IPS-15b (cell line): ENCODE data around the gene CDK5RAP2.
"Not testable (repeated sequence)": the region's sequence is repeated elsewhere in the genome, so short reads cannot be mapped to it uniquely, and the experiment has no call there.

Source experiments
- H3K27me3 ChIP-seq: one replicate; pipeline ENCODE4 v1.6.1; 2013; ENCODE audit warnings: low read length; ENCODE audit not compliant: control insufficient read depth, insufficient read depth
- H3K36me3 ChIP-seq: one replicate; pipeline ENCODE4 v1.6.1; 2013; ENCODE audit warnings: low read length; ENCODE audit not compliant: control insufficient read depth, insufficient read depth
- H3K4me1 ChIP-seq: one replicate; pipeline ENCODE4 v1.6.1; 2013; ENCODE audit warnings: mild to moderate bottlenecking, low read length; ENCODE audit not compliant: control insufficient read depth, insufficient read depth
- H3K4me3 ChIP-seq: one replicate; pipeline ENCODE4 v1.5.1; 2013; ENCODE audit warnings: low read depth, low read length
- H3K9ac ChIP-seq: one replicate; pipeline ENCODE4 v1.6.1; 2013; ENCODE audit warnings: low read depth, mild to moderate bottlenecking, low read length
- H3K9me3 ChIP-seq: one replicate; pipeline ENCODE4 v1.6.1; 2013; ENCODE audit warnings: mild to moderate bottlenecking, low read length; ENCODE audit not compliant: control insufficient read depth, insufficient read depth

Gene CDK5RAP2

DNA sequence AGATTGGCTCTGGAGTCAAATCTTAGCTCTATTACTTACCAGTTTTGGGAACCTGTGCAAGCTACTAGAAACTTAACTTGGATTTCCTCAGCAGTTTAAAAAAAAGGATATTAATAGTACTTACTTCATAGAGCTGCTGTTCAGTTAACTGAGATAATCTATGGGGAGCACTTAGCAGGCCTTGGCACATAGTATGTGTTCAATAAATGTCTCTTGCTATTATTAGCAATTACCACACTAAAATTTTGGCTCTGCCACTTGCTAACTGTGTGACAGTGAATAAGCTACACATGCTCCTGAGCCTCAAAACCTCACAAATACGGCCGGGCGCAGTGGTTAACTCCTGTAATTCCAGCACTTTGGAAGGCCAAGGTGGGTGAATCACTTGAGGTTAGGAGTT, 55.9 kb downstream of the CDK5RAP2 start:
- peaks cover 12% of the 10 kb centered on the region for H3K4me1 ChIP-seq
- H3K9me3 ChIP-seq = no peaks in the 10 kb centered on the region
- no peak overlapping the region for H3K9ac ChIP-seq
- peaks cover 9% of the 10 kb centered on the region for H3K36me3 ChIP-seq
- H3K27me3 ChIP-seq = no peaks in the 10 kb centered on the region
- no peak overlapping the region for H3K4me3 ChIP-seq

DNA sequence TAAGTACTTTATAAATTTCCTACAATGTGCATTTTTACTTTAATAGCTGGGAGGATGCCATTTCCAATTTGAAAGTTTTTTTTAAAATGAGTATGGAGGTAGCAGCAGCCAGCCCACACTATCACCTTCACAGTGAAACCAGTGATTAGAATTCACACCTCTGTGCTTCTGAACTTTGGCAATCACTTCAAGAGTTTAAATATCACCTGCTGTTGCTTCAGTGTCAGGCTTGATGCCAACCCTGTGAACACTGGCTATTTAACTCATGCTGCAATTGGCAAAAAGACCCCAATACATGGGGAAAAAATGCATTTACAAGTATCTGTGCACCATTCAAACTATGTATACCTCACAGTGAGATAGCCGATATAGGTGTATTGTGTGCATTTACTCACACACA, 57.4 kb downstream of the CDK5RAP2 start:
- peaks cover 11% of the 10 kb centered on the region for H3K4me1 ChIP-seq
- H3K9me3 ChIP-seq = no peaks in the 10 kb centered on the region
- no peak overlapping the region for H3K4me3 ChIP-seq
- no peak overlapping the region for H3K9ac ChIP-seq
- H3K27me3 ChIP-seq = no peaks in the 10 kb centered on the region
- peaks cover 9% of the 10 kb centered on the region for H3K36me3 ChIP-seq

DNA sequence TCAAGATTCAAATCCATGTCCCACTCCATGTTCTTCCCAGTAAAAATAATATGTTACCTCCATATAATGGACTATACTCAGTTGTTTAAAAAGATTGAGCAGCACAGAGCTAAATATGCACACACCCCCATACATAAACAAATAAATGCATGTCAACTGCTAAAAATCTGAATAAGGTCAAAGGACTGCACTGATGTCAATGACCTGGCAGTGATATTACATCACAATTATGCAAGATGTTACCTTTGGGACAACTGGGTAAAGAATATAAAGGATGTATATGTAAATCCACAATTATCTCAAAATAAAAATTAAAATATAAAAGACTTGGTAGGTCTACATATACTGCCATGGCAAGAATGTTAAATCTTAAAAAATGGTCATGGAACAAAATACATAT, 57.9 kb downstream of the CDK5RAP2 start:
- no peaks in the 10 kb centered on the region for H3K9me3 ChIP-seq
- H3K36me3 ChIP-seq = peaks cover 9% of the 10 kb centered on the region
- H3K9ac ChIP-seq = no peak overlapping the region
- peaks cover 11% of the 10 kb centered on the region for H3K4me1 ChIP-seq
- no peak overlapping the region for H3K4me3 ChIP-seq
- H3K27me3 ChIP-seq = no peaks in the 10 kb centered on the region

DNA sequence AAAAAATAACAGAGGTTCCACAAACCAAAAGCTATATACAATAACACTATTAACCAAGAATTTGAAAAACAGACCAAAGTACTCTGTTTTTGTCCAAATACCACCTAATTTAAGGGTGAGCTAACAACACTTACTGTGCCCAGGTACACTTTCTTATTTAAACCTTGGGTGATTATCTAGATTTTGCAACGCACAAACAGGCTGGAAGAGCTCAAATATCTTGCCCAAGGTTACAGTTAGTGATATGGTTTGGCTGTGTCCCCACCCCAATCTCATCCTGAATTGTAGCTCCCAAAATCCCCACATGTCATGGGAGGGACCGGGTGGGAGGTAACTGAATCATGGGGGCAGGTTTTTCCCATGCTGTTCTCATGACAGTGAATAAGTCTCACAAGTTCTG, 58.9 kb downstream of the CDK5RAP2 start:
- H3K27me3 ChIP-seq = no peaks in the 10 kb centered on the region
- no peaks in the 10 kb centered on the region for H3K9me3 ChIP-seq
- peaks cover 9% of the 10 kb centered on the region for H3K36me3 ChIP-seq
- H3K4me3 ChIP-seq = no peak overlapping the region
- H3K4me1 ChIP-seq = peaks cover 11% of the 10 kb centered on the region
- H3K9ac ChIP-seq = no peak overlapping the region

DNA sequence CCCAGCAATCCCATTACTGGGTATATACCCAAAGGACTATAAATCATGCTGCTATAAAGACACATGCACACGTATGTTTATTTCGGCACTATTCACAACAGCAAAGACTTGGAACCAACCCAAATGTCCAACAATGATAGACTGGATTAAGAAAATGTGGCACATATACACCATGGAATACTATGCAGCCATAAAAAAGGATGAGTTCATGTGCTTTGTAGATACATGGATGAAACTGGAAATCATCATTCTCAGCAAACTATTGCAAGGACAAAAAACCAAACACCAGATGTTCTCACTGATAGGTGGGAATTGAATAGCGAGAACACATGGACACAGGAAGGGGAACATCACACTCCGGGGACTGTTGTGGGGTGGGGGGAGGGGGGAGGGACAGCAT, 64.0 kb downstream of the CDK5RAP2 start:
- not testable (repeated sequence) for H3K9me3 ChIP-seq, H3K4me1 ChIP-seq, H3K36me3 ChIP-seq, H3K9ac ChIP-seq, H3K4me3 ChIP-seq, H3K27me3 ChIP-seq

DNA sequence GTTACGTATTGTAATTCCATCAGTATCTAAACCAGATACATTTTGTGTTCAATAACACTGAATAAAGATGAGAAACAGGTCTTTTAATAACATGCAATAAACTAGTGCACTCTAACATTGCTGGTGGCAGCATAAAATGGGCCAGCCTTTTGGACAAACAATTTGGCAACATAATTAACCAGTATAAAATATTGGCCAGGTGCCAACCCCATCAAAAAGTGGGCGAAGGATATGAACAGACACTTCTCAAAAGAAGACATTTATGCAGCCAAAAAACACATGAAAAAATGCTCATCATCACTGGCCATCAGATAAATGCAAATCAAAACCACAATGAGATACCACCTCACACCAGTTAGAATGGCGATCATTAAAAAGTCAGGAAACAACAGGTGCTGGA, 64.5 kb downstream of the CDK5RAP2 start:
- H3K9me3 ChIP-seq, H3K27me3 ChIP-seq, H3K4me3 ChIP-seq, H3K36me3 ChIP-seq, H3K9ac ChIP-seq, H3K4me1 ChIP-seq: not testable (repeated sequence)

DNA sequence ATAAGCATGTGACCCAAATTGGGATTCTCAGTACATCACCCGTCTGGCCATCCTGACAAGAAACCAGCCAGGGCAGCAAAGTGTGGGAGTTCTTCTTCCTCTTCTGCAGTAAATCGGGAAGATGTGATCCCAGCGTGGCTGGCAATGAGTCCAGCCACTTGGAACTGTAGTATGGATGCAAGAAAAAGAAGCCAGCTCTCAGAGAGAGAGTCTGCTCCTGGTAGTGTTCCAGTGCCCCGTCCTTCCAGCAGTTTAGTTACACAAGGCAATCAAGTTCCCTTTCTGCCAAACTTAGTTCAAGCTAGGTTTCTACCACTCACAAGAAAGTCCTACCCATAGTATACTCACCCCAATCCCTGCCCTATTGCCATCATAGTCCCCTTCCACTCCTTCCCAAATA, 65.6 kb downstream of the CDK5RAP2 start:
- H3K36me3 ChIP-seq = peaks cover 6% of the 10 kb centered on the region
- no peak overlapping the region for H3K9ac ChIP-seq
- H3K27me3 ChIP-seq = no peaks in the 10 kb centered on the region
- H3K4me1 ChIP-seq = no peaks in the 10 kb centered on the region
- H3K9me3 ChIP-seq = no peaks in the 10 kb centered on the region
- no peak overlapping the region for H3K4me3 ChIP-seq

DNA sequence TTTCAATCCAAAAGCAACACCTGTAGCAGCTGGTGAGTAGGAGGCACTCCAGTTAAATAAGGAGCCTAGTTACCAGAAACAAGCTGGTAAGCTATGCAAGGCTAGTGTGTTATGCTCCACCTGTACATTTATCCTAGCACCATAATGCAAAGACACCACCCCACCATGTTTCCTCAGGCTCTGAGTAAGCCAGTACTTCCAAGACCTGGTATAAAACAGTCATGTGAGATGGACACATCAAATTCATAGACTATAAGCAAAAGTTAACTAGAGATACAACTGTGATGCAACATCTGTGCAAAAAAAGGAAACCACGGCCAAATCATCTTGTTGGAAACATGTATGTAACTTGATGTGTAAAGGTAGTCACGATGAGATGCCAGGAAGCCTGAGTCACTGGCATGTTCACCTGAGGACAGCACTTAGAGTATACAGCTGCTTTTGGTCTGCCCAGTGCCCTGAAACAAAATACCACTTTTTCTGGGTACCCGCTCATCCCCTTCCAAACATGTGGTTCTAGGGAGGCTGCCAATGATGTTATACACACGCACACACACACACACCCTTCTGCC, 66.1 kb downstream of the CDK5RAP2 start:
- Histone ChIP-seq H3K9ac (no peak overlapping the region), H3K9me3 (no peaks in the 10 kb centered on the region), H3K27me3 (no peaks in the 10 kb centered on the region), H3K36me3 (peaks cover 6% of the 10 kb centered on the region), H3K4me1 (no peaks in the 10 kb centered on the region), H3K4me3 (no peak overlapping the region)

DNA sequence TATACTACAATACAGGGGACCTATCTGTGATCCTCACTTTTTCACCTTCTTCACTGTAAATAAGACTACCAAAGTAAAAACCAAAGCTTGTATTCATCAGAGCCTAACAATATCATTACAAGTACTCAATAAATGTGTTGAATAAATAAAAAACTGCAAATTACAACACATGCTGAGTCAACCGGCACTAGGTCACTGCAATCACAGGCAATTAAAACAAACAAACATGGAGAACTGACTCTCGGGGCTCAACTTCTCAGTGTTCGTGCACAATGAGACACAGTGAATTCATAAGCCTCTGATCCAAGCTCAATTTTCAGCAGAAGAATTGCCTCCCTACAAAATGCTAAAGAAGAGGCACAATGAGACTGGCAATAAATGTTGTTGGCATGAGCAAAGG, 69.2 kb downstream of the CDK5RAP2 start:
- no peaks in the 10 kb centered on the region for H3K36me3 ChIP-seq
- no peak overlapping the region for H3K9ac ChIP-seq
- H3K4me1 ChIP-seq = no peaks in the 10 kb centered on the region
- no peaks in the 10 kb centered on the region for H3K9me3 ChIP-seq
- no peak overlapping the region for H3K4me3 ChIP-seq
- H3K27me3 ChIP-seq = no peaks in the 10 kb centered on the region

DNA sequence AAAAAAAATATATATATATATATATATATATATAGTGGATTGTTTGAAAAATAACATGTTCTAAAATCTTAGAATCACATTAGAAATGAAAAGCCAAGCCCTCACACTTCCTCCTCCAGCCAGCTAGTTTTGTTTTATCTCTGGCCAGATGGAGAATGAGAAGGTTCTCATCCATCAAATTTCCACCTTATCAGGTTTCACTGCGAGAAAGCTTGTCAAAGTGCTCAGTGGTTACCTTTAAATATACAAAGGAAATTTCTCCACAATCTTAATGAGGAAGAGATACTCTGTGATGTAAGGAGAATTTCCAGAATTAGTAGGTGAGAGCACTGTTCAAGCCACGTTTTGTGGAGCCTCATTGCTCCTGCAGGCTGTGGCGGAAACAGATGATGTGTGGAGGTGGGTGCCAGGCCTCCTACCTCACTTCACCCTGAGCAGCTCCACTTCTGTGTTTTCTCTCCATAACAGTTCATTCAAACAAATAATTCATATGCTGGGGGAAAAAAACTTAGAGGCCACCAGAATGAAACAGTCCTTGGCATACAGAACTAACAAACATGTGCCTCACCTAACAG, 71.9 kb downstream of the CDK5RAP2 start:
- H3K4me3 ChIP-seq = no peak overlapping the region
- H3K4me1 ChIP-seq = no peaks in the 10 kb centered on the region
- no peaks in the 10 kb centered on the region for H3K27me3 ChIP-seq
- H3K9me3 ChIP-seq = no peaks in the 10 kb centered on the region
- no peaks in the 10 kb centered on the region for H3K36me3 ChIP-seq
- H3K9ac ChIP-seq = no peak overlapping the region

DNA sequence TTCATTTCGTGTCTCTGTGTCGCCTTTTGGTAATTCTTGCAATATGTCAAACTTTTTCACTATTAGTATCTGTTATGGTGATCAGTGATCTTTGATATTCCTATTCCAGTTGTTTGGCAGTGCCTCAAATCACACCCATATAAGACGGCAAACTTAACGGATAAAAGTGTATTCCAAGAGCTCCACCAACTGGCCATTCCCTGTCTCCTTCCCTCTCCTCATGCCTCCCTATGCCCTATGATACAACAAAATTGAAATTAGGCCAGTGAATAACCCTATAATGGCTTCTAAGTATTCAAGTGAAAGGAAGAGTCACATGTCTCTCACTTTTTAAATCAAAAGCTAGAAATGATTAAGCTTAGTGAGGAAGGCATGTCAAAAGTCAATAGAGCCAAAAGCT, 74.8 kb downstream of the CDK5RAP2 start:
- Histone ChIP-seq H3K27me3 (no peaks in the 10 kb centered on the region), H3K9ac (no peak overlapping the region), H3K4me1 (no peaks in the 10 kb centered on the region), H3K9me3 (no peaks in the 10 kb centered on the region), H3K4me3 (no peak overlapping the region), H3K36me3 (no peaks in the 10 kb centered on the region)

DNA sequence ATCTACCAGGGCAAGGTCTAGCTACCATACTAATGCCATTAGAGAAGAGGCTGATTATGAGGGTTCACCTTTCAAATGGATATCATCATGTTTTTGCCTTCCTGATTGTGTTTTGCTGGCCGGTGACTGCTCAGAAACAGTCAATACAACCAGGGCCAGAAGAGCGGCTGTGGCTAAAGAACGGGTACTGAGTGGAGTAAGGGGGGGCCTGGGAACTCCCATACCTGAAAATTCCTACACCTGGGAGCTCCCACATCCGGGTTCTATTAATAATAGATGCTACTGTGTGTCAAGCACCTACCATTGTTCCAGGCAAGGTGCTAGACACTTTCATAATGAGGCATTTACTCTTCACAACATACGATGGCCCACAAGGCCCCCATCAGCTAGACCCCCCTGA, 79.2 kb downstream of the CDK5RAP2 start:
- Histone ChIP-seq H3K27me3 (no peaks in the 10 kb centered on the region), H3K36me3 (no peaks in the 10 kb centered on the region), H3K9me3 (no peaks in the 10 kb centered on the region), H3K4me3 (no peak overlapping the region), H3K4me1 (no peaks in the 10 kb centered on the region), H3K9ac (no peak overlapping the region)
